ENCODE data around the gene ABCA3. TPM values are rescaled to one million over a fixed set of nuclear protein-coding genes. Genes with fewer than 3 reads are reported as not detected.

The ABCA3 gene
- polyA plus RNA-seq, 1 donor from 2014 or later = 1.7 TPM

DNA sequence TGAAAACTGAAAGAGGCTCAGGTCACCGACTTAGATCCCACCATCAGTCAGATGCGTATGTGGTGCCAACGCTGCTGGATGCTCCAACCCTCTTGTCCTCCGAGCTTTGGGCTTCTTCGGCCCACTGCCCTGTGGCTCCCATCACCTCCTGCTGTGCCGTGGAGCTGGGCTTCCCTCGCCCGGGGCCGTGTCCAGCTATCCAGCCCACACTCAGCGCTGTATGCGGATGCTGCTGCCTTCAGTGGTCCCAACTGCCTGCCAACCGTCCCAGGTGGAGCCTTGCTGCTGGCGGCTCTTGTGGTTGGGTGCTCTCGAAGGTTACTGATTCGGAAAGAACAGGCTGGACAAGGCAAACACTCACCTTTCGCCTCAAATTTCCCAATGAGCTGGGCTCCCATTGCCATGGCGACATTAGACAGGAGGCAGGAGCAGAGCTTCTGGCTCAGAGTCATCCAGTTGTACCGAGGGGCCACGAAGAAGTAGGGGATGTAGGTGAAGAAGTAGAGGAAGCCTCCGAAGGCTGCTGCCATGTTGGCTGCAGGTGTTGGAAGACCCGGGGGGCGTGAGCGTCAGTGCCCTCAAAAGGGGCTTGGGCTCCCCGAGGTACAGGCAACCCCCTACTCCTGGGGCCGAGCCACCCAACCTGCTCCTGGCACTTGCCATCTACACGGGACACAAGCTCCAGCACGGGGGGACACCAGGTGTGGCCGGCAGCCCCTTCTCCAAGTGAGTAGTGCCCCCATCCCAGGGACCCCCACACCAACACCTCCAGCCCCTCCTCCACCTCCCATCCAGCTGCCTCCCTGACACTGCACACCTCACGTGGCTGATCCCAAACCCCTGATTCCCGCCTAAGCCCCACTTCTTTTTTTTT, 32.2 kb downstream of the ABCA3 start:
- Mint-ChIP-seq H3K27me3 (no peaks in the 10 kb centered on the region), H3K36me3 (no peaks in the 10 kb centered on the region), H3K9me3 (no peaks in the 10 kb centered on the region), H3K4me1 (peaks cover 0 to 2% (median 0%) of the 10 kb centered on the region in 3 donors), H3K27ac (no peak overlapping the region), H3K4me3 (no peak overlapping the region)

DNA sequence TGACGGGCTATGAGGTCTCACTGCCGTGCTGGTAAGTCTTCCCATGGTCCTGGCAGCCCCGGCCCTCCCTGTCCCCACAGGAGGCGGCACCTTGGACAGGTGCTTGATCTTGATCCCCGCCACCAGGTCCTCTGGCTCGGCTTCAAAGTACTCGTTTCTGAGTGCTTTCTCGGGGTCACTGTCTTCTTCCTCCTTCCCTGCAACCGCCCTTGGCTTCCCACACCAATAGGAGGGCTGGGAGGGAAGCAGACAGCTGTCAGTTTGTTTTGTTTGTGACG, 40.7 kb downstream of the ABCA3 start:
- no peaks in the 10 kb centered on the region for H3K4me1 Mint-ChIP-seq
- H3K27ac Mint-ChIP-seq = no peak overlapping the region
- H3K4me3 Mint-ChIP-seq = no peak overlapping the region
- no peaks in the 10 kb centered on the region for H3K27me3 Mint-ChIP-seq
- H3K9me3 Mint-ChIP-seq = no peaks in the 10 kb centered on the region
- H3K36me3 Mint-ChIP-seq = no peaks in the 10 kb centered on the region

DNA sequence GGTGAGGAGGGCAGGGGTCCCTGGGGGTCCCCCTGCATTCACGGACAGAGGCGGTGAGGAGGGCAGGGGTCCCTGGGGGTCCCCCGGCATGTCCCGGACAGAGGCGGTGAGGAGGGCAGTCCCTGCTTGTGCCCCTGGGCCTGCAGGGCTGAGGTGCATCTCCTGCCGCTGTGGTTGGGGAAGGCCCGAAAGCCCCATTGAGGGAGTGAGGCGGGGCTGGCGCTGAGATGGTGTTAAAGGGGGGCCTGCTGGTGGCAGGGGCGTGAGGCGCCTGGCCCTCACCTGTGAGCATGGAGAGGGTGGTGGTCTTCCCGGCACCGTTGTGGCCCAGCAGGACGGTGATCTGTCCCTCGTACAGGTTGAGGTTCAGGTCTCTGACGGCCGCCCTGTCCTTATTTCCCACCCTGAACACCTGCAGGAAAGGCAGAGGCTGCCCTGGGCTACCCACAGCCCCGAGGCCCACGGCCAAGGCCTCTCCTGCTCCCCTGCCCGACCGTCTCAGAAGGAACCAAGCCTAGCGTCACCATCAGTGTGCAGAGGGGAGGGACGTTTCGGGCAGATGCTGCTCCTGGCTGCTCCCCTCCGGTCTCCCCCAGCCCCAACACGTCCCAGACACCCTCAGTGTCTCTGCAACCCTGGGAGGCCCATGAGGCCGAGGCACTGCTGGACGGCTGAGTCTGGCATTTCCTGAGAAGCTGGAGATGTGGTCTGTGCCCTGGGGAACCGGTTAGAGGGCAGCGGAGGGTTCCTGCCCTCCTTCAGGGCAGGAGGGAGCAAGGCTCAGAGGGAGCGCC, 41.2 kb downstream of the ABCA3 start:
- Mint-ChIP-seq H3K27me3 (no peaks in the 10 kb centered on the region), H3K36me3 (no peaks in the 10 kb centered on the region), H3K4me3 (no peak overlapping the region), H3K9me3 (no peaks in the 10 kb centered on the region), H3K4me1 (no peaks in the 10 kb centered on the region), H3K27ac (no peak overlapping the region)

GRCh38 chr16:2298621-2299020, 41.9 kb downstream of the ABCA3 start:
- Mint-ChIP-seq H3K36me3 (no peaks in the 10 kb centered on the region), H3K4me1 (no peaks in the 10 kb centered on the region), H3K4me3 (no peak overlapping the region)

DNA sequence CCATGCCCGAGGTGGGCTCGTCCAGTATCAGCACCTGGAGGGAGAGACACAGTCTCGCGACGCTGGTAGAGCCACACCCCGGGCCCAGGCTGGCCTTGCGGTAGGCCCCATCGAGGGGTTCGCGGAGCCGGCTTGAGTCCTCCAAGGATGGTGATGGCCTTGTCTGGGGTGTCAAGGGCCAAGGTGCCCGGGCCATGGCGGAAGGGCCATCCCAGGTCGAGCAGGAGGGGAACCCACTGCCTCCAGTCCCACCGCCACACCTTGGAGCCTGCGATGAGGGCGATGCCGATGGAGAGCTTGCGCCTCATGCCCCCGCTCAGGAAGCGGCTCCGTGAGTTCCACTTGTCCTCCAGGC, 43.0 kb downstream of the ABCA3 start:
- no peak overlapping the region for H3K27ac Mint-ChIP-seq
- no peaks in the 10 kb centered on the region for H3K4me1 Mint-ChIP-seq
- H3K27me3 Mint-ChIP-seq = no peaks in the 10 kb centered on the region
- no peaks in the 10 kb centered on the region for H3K36me3 Mint-ChIP-seq
- H3K4me3 Mint-ChIP-seq = no peak overlapping the region
- H3K9me3 Mint-ChIP-seq = no peaks in the 10 kb centered on the region

More at GRCh38 chr16:2298621-2299020, 41.9 kb downstream of the ABCA3 start:
- no peaks in the 10 kb centered on the region for H3K27me3 Mint-ChIP-seq
- H3K9me3 Mint-ChIP-seq = no peaks in the 10 kb centered on the region
- no peak overlapping the region for H3K27ac Mint-ChIP-seq

DNA sequence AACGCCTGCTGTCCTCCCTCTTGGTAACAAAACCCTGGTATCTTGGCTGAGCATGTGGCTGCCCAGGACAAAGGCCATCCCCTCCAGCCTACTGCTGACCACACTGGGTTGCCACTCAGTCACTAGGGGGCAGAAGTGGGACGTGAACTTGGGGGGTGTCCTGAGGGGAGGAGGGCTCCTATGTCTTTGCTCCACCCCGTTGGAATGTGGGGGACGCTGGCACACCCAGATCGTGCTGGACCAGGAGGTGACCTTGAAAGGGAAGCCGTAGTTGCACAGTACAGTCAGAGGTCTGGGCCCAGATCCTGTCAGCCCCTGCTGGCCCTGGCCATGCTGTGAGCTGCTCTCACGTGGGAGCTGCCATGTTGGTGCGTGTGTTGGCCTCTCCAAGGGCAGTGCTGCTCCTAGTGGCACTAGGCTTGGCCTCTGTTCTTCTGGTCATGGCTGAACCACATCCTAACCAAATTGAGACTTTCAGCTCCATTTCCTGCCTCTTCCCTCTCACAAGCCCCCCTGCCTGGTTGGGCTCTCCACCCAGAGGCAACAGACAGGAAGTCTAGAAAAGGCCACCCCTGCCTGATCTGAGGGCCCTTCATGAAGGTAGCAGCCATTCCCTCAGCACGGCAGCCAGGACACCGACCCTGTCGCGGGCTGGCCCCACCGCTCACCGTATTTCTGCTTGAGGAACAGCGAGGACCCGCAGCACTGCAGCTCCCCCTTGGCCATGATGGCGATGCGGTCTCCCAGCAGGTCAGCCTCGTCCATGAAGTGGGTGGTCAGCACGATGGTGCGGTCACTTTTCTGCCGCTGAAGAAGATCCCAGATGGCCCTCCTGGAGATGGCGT, 43.6 kb downstream of the ABCA3 start:
- Mint-ChIP-seq H3K9me3 (no peaks in the 10 kb centered on the region), H3K4me1 (no peaks in the 10 kb centered on the region), H3K27ac (no peak overlapping the region), H3K4me3 (no peak overlapping the region), H3K27me3 (no peaks in the 10 kb centered on the region), H3K36me3 (no peaks in the 10 kb centered on the region)

GRCh38 chr16:2295056-2295798, 45.3 kb downstream of the ABCA3 start:
- Mint-ChIP-seq H3K36me3 (no peaks in the 10 kb centered on the region), H3K9me3 (no peaks in the 10 kb centered on the region), H3K27me3 (no peaks in the 10 kb centered on the region), H3K4me1 (no peaks in the 10 kb centered on the region), H3K4me3 (no peak overlapping the region), H3K27ac (no peak overlapping the region)

- Mint-ChIP-seq H3K4me3 (no peak overlapping the region), H3K27ac (no peak overlapping the region), H3K27me3 (no peaks in the 10 kb centered on the region), H3K9me3 (no peaks in the 10 kb centered on the region), H3K4me1 (no peaks in the 10 kb centered on the region), H3K36me3 (peaks cover 1% of the 10 kb centered on the region)
Measured at GRCh38 chr16:2292221-2292620, 48.3 kb downstream of the ABCA3 start.

GRCh38 chr16:2289282-2289681, 51.2 kb downstream of the ABCA3 start:
- H3K4me1 Mint-ChIP-seq = no peaks in the 10 kb centered on the region
- H3K36me3 Mint-ChIP-seq = peaks cover 1% of the 10 kb centered on the region
- peak overlapping the region in 1 of 3 donors; percentile 73 for H3K27ac Mint-ChIP-seq
- no peaks in the 10 kb centered on the region for H3K27me3 Mint-ChIP-seq
- H3K4me3 Mint-ChIP-seq = no peak overlapping the region
- H3K9me3 Mint-ChIP-seq = no peaks in the 10 kb centered on the region

DNA sequence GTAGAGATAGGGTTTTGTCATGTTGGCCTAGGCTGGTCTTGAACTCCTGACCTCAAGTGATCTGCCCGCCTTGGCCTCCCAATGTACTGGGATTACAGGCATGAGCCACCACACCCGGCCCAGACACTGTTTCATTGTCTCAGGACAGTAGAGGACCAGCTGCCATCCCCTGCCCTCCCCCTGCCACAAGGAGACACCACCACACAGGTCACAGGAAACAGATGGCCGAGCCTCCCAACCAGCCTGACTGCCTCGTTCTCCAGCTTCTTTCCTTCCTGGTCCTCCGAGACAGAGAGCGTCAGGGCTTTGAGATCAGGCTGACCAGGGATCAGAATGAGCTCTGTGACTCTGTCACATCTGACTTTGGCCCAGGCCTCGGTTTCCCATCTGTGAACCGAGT, 51.8 kb downstream of the ABCA3 start:
- Mint-ChIP-seq H3K27me3 (no peaks in the 10 kb centered on the region), H3K27ac (peak overlapping the region in 1 of 3 donors; percentile 73), H3K4me3 (no peak overlapping the region), H3K36me3 (peaks cover 2% of the 10 kb centered on the region), H3K4me1 (no peaks in the 10 kb centered on the region), H3K9me3 (no peaks in the 10 kb centered on the region)

DNA sequence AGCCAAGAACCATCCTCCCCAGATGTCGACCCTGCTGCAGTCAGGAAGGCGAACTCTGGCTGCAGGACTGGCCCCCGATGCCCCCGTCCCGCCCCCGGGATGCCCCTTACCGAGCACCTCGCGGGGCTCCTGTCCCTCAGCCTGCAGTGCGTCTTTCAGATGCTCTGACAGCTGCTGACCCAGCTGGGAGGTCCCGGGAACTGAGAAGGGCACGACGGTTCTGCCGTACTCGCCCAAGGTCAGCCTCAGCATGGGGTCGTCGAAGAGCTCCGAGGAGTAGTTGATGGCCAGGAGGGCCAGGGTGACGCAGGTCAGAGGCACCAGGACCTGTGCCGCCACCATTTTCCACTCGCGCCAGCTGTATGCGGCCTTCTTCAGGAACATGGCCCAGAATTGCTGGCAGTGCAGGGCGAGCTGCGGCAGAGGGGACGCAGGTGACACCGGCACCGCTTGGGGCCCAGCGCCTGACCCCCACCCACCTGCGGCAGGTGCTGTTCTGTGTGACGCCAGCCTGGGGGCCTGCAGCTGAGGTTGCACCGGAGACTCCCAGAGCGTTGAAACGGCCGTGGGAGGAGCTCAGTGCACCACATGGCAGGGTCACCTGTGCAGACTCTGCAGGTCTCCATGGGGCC, 52.5 kb downstream of the ABCA3 start:
- H3K9me3 Mint-ChIP-seq = no peaks in the 10 kb centered on the region
- H3K27me3 Mint-ChIP-seq = no peaks in the 10 kb centered on the region

GRCh38 chr16:2286550-2286949, 54.0 kb downstream of the ABCA3 start:
- H3K4me1 Mint-ChIP-seq = no peaks in the 10 kb centered on the region
- H3K27me3 Mint-ChIP-seq = no peaks in the 10 kb centered on the region
- H3K9me3 Mint-ChIP-seq = no peaks in the 10 kb centered on the region
- peaks cover 3% of the 10 kb centered on the region for H3K36me3 Mint-ChIP-seq
- H3K4me3 Mint-ChIP-seq = no peak overlapping the region
- H3K27ac Mint-ChIP-seq = no peak overlapping the region

More for the DNA sequence above, 52.5 kb downstream of the ABCA3 start:
- H3K4me3 Mint-ChIP-seq = no peak overlapping the region
- no peaks in the 10 kb centered on the region for H3K4me1 Mint-ChIP-seq
- peaks cover 3% of the 10 kb centered on the region for H3K36me3 Mint-ChIP-seq
- H3K27ac Mint-ChIP-seq = no peak overlapping the region

GRCh38 chr16:2285731-2286191, 54.8 kb downstream of the ABCA3 start:
- H3K4me1 Mint-ChIP-seq = no peaks in the 10 kb centered on the region
- no peaks in the 10 kb centered on the region for H3K9me3 Mint-ChIP-seq
- peaks cover 3% of the 10 kb centered on the region for H3K36me3 Mint-ChIP-seq
- no peaks in the 10 kb centered on the region for H3K27me3 Mint-ChIP-seq
- H3K4me3 Mint-ChIP-seq = no peak overlapping the region
- no peak overlapping the region for H3K27ac Mint-ChIP-seq
